Activated CD4-positive, alpha-beta T cell treated with anti-CD3 and anti-CD28 coated beads, Interleukin-2, amount 10 ng/mL, durations not matched to agents 7 days and 5 days (primary cell): ENCODE data around the gene SLC25A13. TPM values are rescaled to one million over a fixed set of nuclear protein-coding genes. Genes with fewer than 3 reads are reported as not detected.

ENCODE experiments used
- CTCF ChIA-PET: fragments of 350-600 bp; sonication (Branson Sonifier 250); formaldehyde crosslinking; loops from one replicate; lab custom pipeline; 2021; ENCODE audit warnings: antibody characterized with exemption; lab: Charles Lee
- POLR2A ChIA-PET: fragments of 350-600 bp; sonication (Branson Sonifier 250); formaldehyde crosslinking; loops from one replicate; lab custom pipeline; 2021; ENCODE audit warnings: antibody characterized with exemption; lab: Charles Lee
- DNase-seq: peaks from one replicate; pipeline ENCODE4 v3.0.0-alpha.2; 2020
- H3K27ac Mint-ChIP-seq: one replicate; pipeline ENCODE4 v1.8.0; 2021; ENCODE audit warnings: mild to moderate bottlenecking, moderate library complexity, mixed read lengths
- H3K27me3 Mint-ChIP-seq: one replicate; pipeline ENCODE4 v1.8.0; 2021; ENCODE audit warnings: mixed read lengths
- H3K36me3 Mint-ChIP-seq: one replicate; pipeline ENCODE4 v1.8.0; 2021; ENCODE audit warnings: low read depth, mixed read lengths
- H3K4me1 Mint-ChIP-seq: one replicate; pipeline ENCODE4 v1.8.0; 2021; ENCODE audit warnings: mixed read lengths
- H3K4me3 Mint-ChIP-seq: one replicate; pipeline ENCODE4 v1.8.0; 2021; ENCODE audit warnings: mild to moderate bottlenecking, moderate library complexity, mixed read lengths
- H3K9me3 Mint-ChIP-seq: one replicate; pipeline ENCODE4 v1.8.0; 2021; ENCODE audit warnings: mixed read lengths
- total RNA-seq, 2 experiments: library from RNA; stranded (reverse); gene quantifications; one replicate each; pipeline ENCODE4 v1.2.3, GENCODE V29; 2021

The SLC25A13 gene
- total RNA-seq, 2 experiments from 2014 or later: 7.4 to 8.8 TPM

- Mint-ChIP-seq H3K27me3 (peaks cover 7% of the 10 kb centered on the region), H3K4me1 (no peaks in the 10 kb centered on the region), H3K27ac (no peak overlapping the region), H3K9me3 (peaks cover 2% of the 10 kb centered on the region), H3K4me3 (no peak overlapping the region), H3K36me3 (no peaks in the 10 kb centered on the region)
- no peak for DNase-seq
- ChIA-PET CTCF (no interaction called here), POLR2A (no interaction called here)
Measured at GRCh38 chr7:96104984-96105383, 216.9 kb downstream of the SLC25A13 start.

DNA sequence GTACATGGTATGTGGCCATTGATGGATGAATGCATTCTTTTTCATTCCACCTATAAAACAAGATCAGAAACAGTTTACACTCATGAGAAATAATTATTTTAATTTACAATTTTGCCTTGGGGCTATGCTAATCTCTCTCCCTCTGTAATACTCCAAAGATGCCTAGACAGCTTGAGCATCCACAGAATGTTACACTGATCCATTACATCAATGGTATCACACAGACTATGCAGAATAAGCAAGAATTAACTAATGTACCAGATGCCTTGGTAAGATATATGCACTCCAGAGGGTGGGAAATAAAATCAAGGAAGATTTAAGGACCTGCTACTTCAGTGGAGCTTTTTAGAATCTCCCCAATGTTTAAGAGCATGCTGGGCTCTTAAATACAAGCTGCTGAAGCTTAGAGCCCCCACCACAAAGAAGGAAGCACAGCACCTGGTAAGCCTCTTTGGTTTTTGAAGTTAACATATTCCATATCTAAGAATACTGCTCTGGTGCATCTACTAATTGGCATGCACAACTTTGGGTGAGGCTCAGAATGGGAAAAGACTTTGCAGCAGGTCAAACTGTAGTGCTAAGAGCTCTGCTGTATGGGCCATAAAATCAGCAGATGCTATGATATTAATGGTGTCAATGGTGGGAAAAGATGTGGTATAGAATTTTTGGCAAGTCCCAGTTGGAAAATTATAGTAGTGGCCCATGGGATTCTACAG, 219.6 kb downstream of the SLC25A13 start:
- Mint-ChIP-seq H3K4me1 (no peaks in the 10 kb centered on the region), H3K9me3 (peaks cover 2% of the 10 kb centered on the region), H3K27ac (no peak overlapping the region), H3K36me3 (no peaks in the 10 kb centered on the region), H3K27me3 (peaks cover 3% of the 10 kb centered on the region), H3K4me3 (no peak overlapping the region)
- POLR2A ChIA-PET: no interaction called here
- CTCF ChIA-PET: no interaction called here
- no peak for DNase-seq

DNA sequence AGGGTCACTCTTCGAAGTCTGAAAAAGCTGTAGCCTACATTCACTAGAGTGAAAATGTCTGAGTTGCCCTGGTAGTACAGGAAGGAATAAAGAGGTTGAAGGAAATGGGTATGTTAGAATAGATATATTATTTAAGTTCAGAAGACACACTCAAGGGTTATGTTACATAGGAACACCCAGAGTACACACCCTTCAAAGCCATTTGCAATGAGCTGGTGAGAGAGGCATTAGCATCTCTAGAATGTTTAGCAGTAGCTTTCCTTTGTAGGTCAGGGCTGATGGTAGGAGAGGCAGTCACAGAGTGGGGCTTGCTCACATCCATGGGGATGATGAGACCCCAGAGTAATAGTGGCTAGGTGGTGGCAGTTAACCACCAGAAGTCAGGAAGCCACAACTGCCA, 221.2 kb downstream of the SLC25A13 start:
- ChIA-PET POLR2A (no interaction called here), CTCF (no interaction called here)
- H3K27me3 Mint-ChIP-seq: peaks cover 8% of the 10 kb centered on the region
- peaks cover 2% of the 10 kb centered on the region for H3K9me3 Mint-ChIP-seq
- DNase-seq: no peak
- H3K36me3 Mint-ChIP-seq: no peaks in the 10 kb centered on the region
- no peaks in the 10 kb centered on the region for H3K4me1 Mint-ChIP-seq
- H3K27ac Mint-ChIP-seq: no peak overlapping the region
- no peak overlapping the region for H3K4me3 Mint-ChIP-seq

- Mint-ChIP-seq H3K4me1 (no peaks in the 10 kb centered on the region), H3K27ac (no peak overlapping the region), H3K9me3 (peaks cover 2% of the 10 kb centered on the region), H3K36me3 (no peaks in the 10 kb centered on the region), H3K4me3 (no peak overlapping the region), H3K27me3 (peaks cover 16% of the 10 kb centered on the region)
- ChIA-PET CTCF (no interaction called here), POLR2A (no interaction called here)
- no peak for DNase-seq
Measured at GRCh38 chr7:96097835-96098234, 224.1 kb downstream of the SLC25A13 start.

GRCh38 chr7:96093435-96093834, 228.5 kb downstream of the SLC25A13 start:
- ChIA-PET CTCF (no interaction called here), POLR2A (no interaction called here)
- Mint-ChIP-seq H3K9me3 (no peaks in the 10 kb centered on the region), H3K4me1 (no peaks in the 10 kb centered on the region), H3K27ac (no peak overlapping the region), H3K4me3 (no peak overlapping the region), H3K27me3 (peaks cover 29% of the 10 kb centered on the region), H3K36me3 (no peaks in the 10 kb centered on the region)
- no peak for DNase-seq

- POLR2A ChIA-PET: no interaction called here
- Mint-ChIP-seq H3K4me3 (no peak overlapping the region), H3K27me3 (peaks cover 27% of the 10 kb centered on the region), H3K27ac (no peak overlapping the region), H3K4me1 (no peaks in the 10 kb centered on the region), H3K36me3 (no peaks in the 10 kb centered on the region), H3K9me3 (no peaks in the 10 kb centered on the region)
- CTCF ChIA-PET: no interaction called here
- no peak for DNase-seq
Measured at GRCh38 chr7:96090756-96091155, 231.1 kb downstream of the SLC25A13 start.

DNA sequence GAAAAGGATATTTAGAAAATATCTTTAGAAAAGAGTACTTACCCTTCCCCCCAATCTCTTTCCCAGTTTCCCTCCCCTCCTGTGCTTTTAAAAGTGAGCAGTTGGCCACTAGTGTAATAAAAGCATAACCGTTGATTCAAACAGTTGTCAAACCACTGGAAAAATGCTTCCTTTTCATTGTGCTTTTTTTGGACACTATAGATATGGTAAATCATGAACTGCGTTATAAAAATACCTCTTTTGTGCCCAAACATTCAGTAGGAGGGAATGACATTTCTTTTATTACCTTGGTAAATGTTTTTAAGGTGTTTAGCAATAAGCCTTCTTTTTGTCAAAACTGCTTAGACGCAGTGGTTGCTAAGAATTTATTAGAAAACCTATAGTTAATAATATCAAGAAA, 232.4 kb downstream of the SLC25A13 start:
- ChIA-PET POLR2A (no interaction called here), CTCF (interaction anchor here (1.2 kb wide), 1 partner anchor 23 kb away, joined by 4 read pairs; no protein-coding TSS in a partner anchor)
- H3K9me3 Mint-ChIP-seq: no peaks in the 10 kb centered on the region
- no peak for DNase-seq
- no peak overlapping the region for H3K4me3 Mint-ChIP-seq
- H3K27me3 Mint-ChIP-seq: peaks cover 24% of the 10 kb centered on the region
- H3K36me3 Mint-ChIP-seq: no peaks in the 10 kb centered on the region
- no peaks in the 10 kb centered on the region for H3K4me1 Mint-ChIP-seq
- no peak overlapping the region for H3K27ac Mint-ChIP-seq

- Mint-ChIP-seq H3K27me3 (peaks cover 24% of the 10 kb centered on the region), H3K4me1 (no peaks in the 10 kb centered on the region), H3K4me3 (no peak overlapping the region), H3K27ac (no peak overlapping the region), H3K9me3 (no peaks in the 10 kb centered on the region), H3K36me3 (no peaks in the 10 kb centered on the region)
- DNase-seq: no peak
- CTCF ChIA-PET: interaction anchor here (1.2 kb wide), 1 partner anchor 24 kb away, joined by 4 read pairs; no protein-coding TSS in a partner anchor
- POLR2A ChIA-PET: no interaction called here
Measured at GRCh38 chr7:96088579-96088978, 233.3 kb downstream of the SLC25A13 start.

GRCh38 chr7:96085953-96086352, 235.9 kb downstream of the SLC25A13 start:
- H3K4me1 Mint-ChIP-seq: no peaks in the 10 kb centered on the region
- ChIA-PET POLR2A (no interaction called here), CTCF (no interaction called here)
- H3K4me3 Mint-ChIP-seq: no peak overlapping the region
- DNase-seq: no peak
- H3K27me3 Mint-ChIP-seq: peaks cover 11% of the 10 kb centered on the region
- H3K36me3 Mint-ChIP-seq: no peaks in the 10 kb centered on the region
- H3K9me3 Mint-ChIP-seq: no peaks in the 10 kb centered on the region
- no peak overlapping the region for H3K27ac Mint-ChIP-seq

- no peak overlapping the region for H3K27ac Mint-ChIP-seq
- no peak for DNase-seq
- H3K27me3 Mint-ChIP-seq: peaks cover 8% of the 10 kb centered on the region
- H3K9me3 Mint-ChIP-seq: no peaks in the 10 kb centered on the region
- H3K4me3 Mint-ChIP-seq: no peak overlapping the region
- H3K36me3 Mint-ChIP-seq: no peaks in the 10 kb centered on the region
- POLR2A ChIA-PET: no interaction called here
- H3K4me1 Mint-ChIP-seq: no peaks in the 10 kb centered on the region
- CTCF ChIA-PET: interaction anchor here (0.7 kb wide), 1 partner anchor 39 kb away, joined by 3 read pairs; no protein-coding TSS in a partner anchor
Measured at GRCh38 chr7:96084881-96085553, 236.9 kb downstream of the SLC25A13 start.

DNA sequence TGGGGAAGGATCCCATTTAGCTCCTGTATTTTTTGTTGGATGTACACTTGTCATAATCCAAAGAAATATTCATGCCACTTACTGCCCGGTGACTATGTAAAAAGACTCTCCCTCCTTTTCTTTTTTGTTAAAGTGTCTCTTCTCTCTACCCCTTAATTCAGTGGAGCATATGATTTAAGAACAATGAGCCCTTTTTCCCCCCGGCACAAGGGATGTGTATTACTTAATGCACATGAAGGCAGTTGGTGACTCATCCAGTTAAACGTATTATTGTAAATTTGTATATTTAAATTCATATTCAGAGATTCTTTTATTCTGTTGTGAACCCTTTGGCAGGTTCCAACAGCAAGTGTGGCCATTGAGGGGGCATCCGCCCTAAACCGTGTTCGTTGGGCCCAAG, 241.9 kb downstream of the SLC25A13 start:
- POLR2A ChIA-PET: no interaction called here
- Mint-ChIP-seq H3K4me1 (peaks cover 11% of the 10 kb centered on the region), H3K36me3 (no peaks in the 10 kb centered on the region), H3K9me3 (no peaks in the 10 kb centered on the region), H3K27ac (no peak overlapping the region), H3K4me3 (no peak overlapping the region), H3K27me3 (peaks cover 35% of the 10 kb centered on the region)
- DNase-seq: no peak
- CTCF ChIA-PET: interaction anchor here (1.3 kb wide), 1 partner anchor 948 kb away, joined by 3 read pairs; no protein-coding TSS in a partner anchor

DNA sequence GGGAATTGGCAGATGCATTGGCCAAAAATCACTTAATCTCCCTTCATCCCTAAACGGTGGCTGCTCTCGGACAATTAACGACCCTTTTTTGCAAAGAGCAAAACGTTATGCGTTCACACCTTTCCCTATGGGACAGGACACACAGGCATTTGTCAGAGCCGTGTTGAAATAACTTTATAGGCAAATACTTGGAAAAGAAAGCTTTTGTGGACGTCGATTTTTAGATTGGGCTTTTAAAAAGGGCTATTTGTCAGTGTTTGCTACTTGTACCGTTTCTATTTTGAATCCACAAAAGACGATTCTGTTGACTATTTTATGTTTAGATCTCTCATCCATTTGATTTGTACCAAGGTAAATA, 245.6 kb downstream of the SLC25A13 start:
- POLR2A ChIA-PET: no interaction called here
- Mint-ChIP-seq H3K9me3 (no peaks in the 10 kb centered on the region), H3K27ac (no peak overlapping the region), H3K4me1 (peaks cover 11% of the 10 kb centered on the region), H3K4me3 (no peak overlapping the region), H3K36me3 (no peaks in the 10 kb centered on the region), H3K27me3 (peaks cover 40% of the 10 kb centered on the region)
- CTCF ChIA-PET: no interaction called here
- DNase-seq: no peak

GRCh38 chr7:96075510-96076349, 246.2 kb downstream of the SLC25A13 start:
- ChIA-PET POLR2A (no interaction called here), CTCF (no interaction called here)
- DNase-seq: peak; percentile 58
- Mint-ChIP-seq H3K27me3 (peaks cover 42% of the 10 kb centered on the region), H3K4me1 (peaks cover 11% of the 10 kb centered on the region), H3K36me3 (no peaks in the 10 kb centered on the region), H3K27ac (no peak overlapping the region), H3K4me3 (peak overlapping the region; percentile 70), H3K9me3 (no peaks in the 10 kb centered on the region)
